Common myeloid progenitor, CD34-positive (primary cell): Measurements from ENCODE around the gene RASGEF1C.
A peak's percentile ranks its signal among the peaks of the same experiment; 100 is the strongest.

Experiments
- CTCF ChIA-PET: fragments of 350-600 bp; sonication (Branson Sonifier 250); formaldehyde crosslinking; loops from one replicate; lab custom pipeline; 2021; ENCODE audit warnings: antibody characterized with exemption; lab: Charles Lee
- POLR2A ChIA-PET: fragments of 350-600 bp; sonication (Branson Sonifier 250); formaldehyde crosslinking; loops from one replicate; lab custom pipeline; 2021; ENCODE audit warnings: antibody characterized with exemption; lab: Charles Lee
- DNase-seq, 3 donors: peaks; one replicate each; pipeline versions ENCODE4 v3.0.0 to v3.0.0-alpha.2; 2013
- H3K27ac ChIP-seq, 2 experiments: 1 replicate in 1 of 2; 2 replicates in 1 of 2; pipeline ENCODE4 v1.7.0; 2013; ENCODE audit warnings: inconsistent platforms in 2 of 2, low read length in 2 of 2, mild to moderate bottlenecking in 2 of 2, low read depth in 1 of 2, moderate library complexity in 1 of 2; ENCODE audit not compliant: severe bottlenecking in 2 of 2, insufficient read depth in 1 of 2, poor library complexity in 1 of 2
- H3K27me3 ChIP-seq, 5 experiments: replicated peaks in 2 of 5; 1 replicate in 3 of 5; 2 replicates in 2 of 5; pipeline versions ENCODE4 v1.6.1 to v1.7.0; 2013; ENCODE audit warnings: low read length in 4 of 5, mild to moderate bottlenecking in 2 of 5, moderate library complexity in 2 of 5, inconsistent platforms in 1 of 5; ENCODE audit not compliant: insufficient read depth in 5 of 5, control insufficient read depth in 4 of 5
- H3K36me3 ChIP-seq, 4 experiments: 1 replicate in 2 of 4; 2 replicates in 2 of 4; pipeline versions ENCODE4 v1.6.1 to v1.7.0; 2013; ENCODE audit warnings: low read length in 3 of 4, control low read depth in 1 of 4, mild to moderate bottlenecking in 1 of 4; ENCODE audit not compliant: control insufficient read depth in 4 of 4, insufficient read depth in 4 of 4
- H3K4me1 ChIP-seq, 4 experiments: 1 replicate in 3 of 4; 2 replicates in 1 of 4; pipeline versions ENCODE4 v1.6.1 to v1.7.1; 2013; ENCODE audit warnings: low read length in 3 of 4, mild to moderate bottlenecking in 3 of 4, control low read depth in 1 of 4, inconsistent platforms in 1 of 4, moderate library complexity in 1 of 4; ENCODE audit not compliant: control insufficient read depth in 4 of 4, insufficient read depth in 4 of 4; ENCODE audit errors: control extremely low read depth in 1 of 4
- H3K4me3 ChIP-seq, 7 experiments: 1 replicate in 4 of 7; 2 replicates in 3 of 7; pipeline versions ENCODE4 v1.5.1 to v1.7.0; 2013; ENCODE audit warnings: mild to moderate bottlenecking in 7 of 7, low read length in 6 of 7, moderate library complexity in 6 of 7, inconsistent platforms in 2 of 7, low read depth in 2 of 7, control low read depth in 1 of 7; ENCODE audit not compliant: insufficient read depth in 4 of 7, control insufficient read depth in 1 of 7; ENCODE audit errors: extremely low read depth in 1 of 7
- H3K9me3 ChIP-seq, 5 experiments: 1 replicate in 4 of 5; 2 replicates in 1 of 5; pipeline versions ENCODE4 v1.6.1 to v1.7.1; 2013; ENCODE audit warnings: low read length in 4 of 5, mild to moderate bottlenecking in 2 of 5, inconsistent platforms in 1 of 5, low read depth in 1 of 5, moderate library complexity in 1 of 5; ENCODE audit not compliant: control insufficient read depth in 4 of 5, insufficient read depth in 2 of 5; ENCODE audit errors: control extremely low read depth in 1 of 5
- WGBS: methylation state at CpG from one replicate; pipeline ENCODE4 v1.1.5; 2013; ENCODE audit not compliant: insufficient coverage; 5-methylcytosine and 5-hydroxymethylcytosine counted together

Gene RASGEF1C

DNA sequence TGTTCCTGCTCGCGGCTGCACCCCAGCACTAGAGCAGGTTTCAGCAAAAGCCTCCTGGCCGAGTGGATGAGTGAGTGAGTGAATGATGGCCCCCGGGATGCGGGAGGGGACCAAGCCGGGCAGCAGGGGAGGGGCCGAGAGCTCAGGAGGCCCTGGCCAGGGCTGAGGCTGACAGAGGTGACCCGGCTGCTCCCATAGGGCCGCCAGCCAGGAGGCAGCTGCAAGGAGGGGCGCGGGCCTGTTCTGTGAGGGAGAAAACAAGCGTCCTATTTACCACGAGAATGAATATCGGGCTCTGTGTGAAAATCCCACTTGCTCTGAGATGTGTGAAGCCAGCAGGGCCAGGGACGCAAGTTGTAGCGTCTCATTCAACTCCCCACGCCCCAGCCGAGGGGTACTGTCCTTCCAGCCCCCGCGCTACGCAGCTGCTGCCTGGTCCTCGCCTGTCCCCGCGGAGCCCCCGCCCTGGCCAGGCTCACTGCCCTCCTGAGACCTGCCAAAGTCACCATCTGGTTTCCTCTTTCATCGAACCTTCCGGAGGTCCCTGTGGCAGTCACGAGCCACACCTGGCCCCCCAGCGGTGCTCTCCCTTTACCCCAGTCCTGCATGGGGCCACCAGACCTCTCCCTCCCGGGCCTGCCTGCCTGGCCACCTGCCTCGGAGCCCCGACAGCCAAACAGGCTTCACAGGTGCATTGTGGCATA, 38.8 kb downstream of the RASGEF1C start:
- peaks cover 0 to 18% (median 0%) of the 10 kb centered on the region in 4 experiments for H3K4me1 ChIP-seq
- ChIA-PET POLR2A (no interaction called here), CTCF (no interaction called here)
- no peaks in the 10 kb centered on the region for H3K36me3 ChIP-seq
- 68% methylated on average over 30 of the region's 32 CpGs for WGBS
- H3K9me3 ChIP-seq = no peaks in the 10 kb centered on the region
- peak in 1 of 3 donors; percentile 14 for DNase-seq
- no peak overlapping the region for H3K27ac ChIP-seq
- H3K4me3 ChIP-seq = no peak overlapping the region
- H3K27me3 ChIP-seq = no peaks in the 10 kb centered on the region

DNA sequence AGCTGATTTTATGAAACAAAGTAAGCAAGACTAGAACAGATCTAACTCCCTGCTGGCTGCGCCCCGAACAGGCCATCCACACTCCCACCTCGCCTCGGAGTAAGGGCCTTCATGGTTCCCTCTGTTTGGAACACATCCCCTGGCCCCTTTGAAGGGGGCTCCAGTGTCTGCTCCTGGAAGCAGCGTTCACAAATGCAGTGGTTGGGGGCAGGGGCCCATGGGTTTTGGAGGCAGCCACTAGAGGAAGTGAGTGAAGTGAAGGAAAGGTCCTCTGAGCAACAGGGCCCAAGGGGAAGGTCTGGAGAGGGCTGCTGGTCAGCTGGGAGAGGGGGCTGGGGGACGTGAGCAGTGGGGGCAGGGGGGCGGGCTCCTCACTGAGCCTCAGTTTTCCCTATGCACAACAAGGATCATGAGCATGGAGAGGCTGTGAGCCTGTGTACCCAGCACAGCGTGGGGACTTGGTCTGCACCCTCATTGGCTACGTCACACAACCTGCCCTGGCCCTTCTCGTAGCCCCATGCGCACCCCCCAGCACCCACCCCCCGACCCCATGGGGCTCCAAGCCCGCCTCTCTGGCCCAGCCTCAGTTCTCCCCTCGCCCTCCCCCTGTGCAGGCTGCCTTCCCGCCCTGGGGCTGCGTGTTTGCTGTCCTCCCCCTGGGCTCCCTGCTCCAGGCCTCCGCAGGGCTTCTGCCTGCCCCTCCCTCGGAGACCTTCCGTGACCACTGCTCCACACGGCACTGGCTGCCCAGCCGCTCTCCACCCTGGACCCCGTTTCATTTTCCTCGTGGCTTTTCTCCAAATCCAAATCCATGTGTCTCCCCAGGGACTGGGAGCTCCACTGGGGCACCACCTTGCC, 39.5 kb downstream of the RASGEF1C start:
- Histone ChIP-seq H3K27me3 (no peaks in the 10 kb centered on the region), H3K36me3 (no peaks in the 10 kb centered on the region), H3K4me3 (no peak overlapping the region), H3K4me1 (peaks cover 0 to 18% (median 0%) of the 10 kb centered on the region in 4 experiments), H3K27ac (no peak overlapping the region), H3K9me3 (peaks cover 0 to 2% (median 0%) of the 10 kb centered on the region in 5 experiments)
- no peak for DNase-seq
- CTCF ChIA-PET = interaction anchor here (0.7 kb wide), 1 partner anchor 13 kb away, joined by 3 read pairs; no protein-coding TSS in a partner anchor
- 94% methylated on average over 14 of the region's 23 CpGs for WGBS
- POLR2A ChIA-PET = no interaction called here

DNA sequence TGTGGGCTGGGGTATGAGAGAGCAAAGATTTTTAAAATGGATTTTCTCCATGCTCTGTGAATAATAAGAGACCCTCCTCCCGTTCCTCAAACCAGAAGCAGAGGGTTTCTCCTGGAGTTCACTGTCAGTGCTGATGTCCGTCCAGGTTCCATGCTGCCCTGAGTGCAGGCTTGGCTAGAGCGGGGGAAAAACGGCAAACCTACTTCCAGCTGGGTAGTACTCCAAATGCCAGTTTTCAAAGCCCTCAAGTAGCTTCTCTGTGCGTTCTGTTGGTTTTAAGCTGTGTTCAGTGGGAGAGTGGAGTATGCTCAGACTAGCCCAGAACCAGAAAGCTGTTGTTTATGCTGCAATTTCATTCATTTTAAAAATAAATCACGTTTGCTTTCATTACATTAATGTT, 40.3 kb downstream of the RASGEF1C start:
- H3K4me1 ChIP-seq = peaks cover 0 to 18% (median 0%) of the 10 kb centered on the region in 4 experiments
- no peak for DNase-seq
- ChIA-PET POLR2A (no interaction called here), CTCF (interaction anchor here (0.7 kb wide), 1 partner anchor 14 kb away, joined by 3 read pairs; no protein-coding TSS in a partner anchor)
- H3K9me3 ChIP-seq = peaks cover 0 to 4% (median 2%) of the 10 kb centered on the region in 5 experiments
- 97% methylated on average over 4 of the region's 6 CpGs for WGBS
- no peaks in the 10 kb centered on the region for H3K27me3 ChIP-seq
- no peak overlapping the region for H3K4me3 ChIP-seq
- H3K27ac ChIP-seq = no peak overlapping the region
- no peaks in the 10 kb centered on the region for H3K36me3 ChIP-seq

DNA sequence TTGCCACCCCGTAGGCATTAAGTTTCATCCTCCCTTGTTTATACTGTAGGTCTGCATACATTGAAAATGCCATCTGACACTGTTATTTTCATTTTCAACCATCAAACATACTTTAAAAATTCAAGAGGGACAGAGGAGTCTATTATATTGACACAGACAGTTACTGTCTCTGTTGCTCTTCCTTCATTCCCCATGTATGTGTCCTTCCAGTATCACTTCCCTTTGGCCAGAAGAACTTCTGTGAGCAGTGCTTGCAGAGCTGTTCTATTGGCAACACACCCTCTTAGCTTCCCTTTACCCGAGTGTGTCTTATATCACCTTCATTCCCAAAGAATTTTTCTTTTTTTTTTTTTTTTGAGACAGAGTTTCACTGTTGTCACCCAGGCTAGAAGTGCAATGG, 42.8 kb downstream of the RASGEF1C start:
- Histone ChIP-seq H3K27me3 (no peaks in the 10 kb centered on the region), H3K36me3 (no peaks in the 10 kb centered on the region), H3K9me3 (peaks cover 0 to 7% (median 2%) of the 10 kb centered on the region in 5 experiments), H3K4me1 (peaks cover 0 to 19% (median 6%) of the 10 kb centered on the region in 4 experiments), H3K4me3 (no peak overlapping the region), H3K27ac (no peak overlapping the region)
- ChIA-PET CTCF (no interaction called here), POLR2A (interaction anchor here (0.7 kb wide), 1 partner anchor 8 kb away, joined by 4 read pairs; no protein-coding TSS in a partner anchor)
- DNase-seq = no peak
- WGBS = 89% methylated on average over 1 of the region's 2 CpGs

DNA sequence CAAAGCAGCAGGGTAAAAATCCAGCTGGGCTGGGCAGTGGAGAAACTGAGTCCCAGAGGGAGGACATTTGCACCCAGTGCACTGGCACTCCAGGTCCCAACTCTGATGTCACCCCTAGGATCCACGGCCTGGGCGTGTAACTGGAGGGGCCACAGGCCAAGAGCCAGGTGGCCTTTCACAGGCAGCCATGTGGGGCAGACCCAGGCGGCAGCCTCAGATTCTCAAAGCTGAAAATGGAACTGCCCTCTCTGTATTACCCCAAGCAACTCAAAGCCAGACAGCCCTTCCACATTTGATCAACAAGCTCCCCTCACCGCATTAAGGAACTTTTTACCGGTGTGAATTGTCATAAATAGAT, 46.7 kb downstream of the RASGEF1C start:
- Histone ChIP-seq H3K4me3 (no peak overlapping the region), H3K27ac (no peak overlapping the region), H3K4me1 (peaks cover 5 to 18% (median 13%) of the 10 kb centered on the region in 4 experiments), H3K36me3 (no peaks in the 10 kb centered on the region), H3K9me3 (peaks cover 0 to 7% (median 2%) of the 10 kb centered on the region in 5 experiments), H3K27me3 (no peaks in the 10 kb centered on the region)
- 85% methylated on average over 2 of the region's 5 CpGs for WGBS
- POLR2A ChIA-PET = no interaction called here
- CTCF ChIA-PET = no interaction called here
- DNase-seq = no peak

DNA sequence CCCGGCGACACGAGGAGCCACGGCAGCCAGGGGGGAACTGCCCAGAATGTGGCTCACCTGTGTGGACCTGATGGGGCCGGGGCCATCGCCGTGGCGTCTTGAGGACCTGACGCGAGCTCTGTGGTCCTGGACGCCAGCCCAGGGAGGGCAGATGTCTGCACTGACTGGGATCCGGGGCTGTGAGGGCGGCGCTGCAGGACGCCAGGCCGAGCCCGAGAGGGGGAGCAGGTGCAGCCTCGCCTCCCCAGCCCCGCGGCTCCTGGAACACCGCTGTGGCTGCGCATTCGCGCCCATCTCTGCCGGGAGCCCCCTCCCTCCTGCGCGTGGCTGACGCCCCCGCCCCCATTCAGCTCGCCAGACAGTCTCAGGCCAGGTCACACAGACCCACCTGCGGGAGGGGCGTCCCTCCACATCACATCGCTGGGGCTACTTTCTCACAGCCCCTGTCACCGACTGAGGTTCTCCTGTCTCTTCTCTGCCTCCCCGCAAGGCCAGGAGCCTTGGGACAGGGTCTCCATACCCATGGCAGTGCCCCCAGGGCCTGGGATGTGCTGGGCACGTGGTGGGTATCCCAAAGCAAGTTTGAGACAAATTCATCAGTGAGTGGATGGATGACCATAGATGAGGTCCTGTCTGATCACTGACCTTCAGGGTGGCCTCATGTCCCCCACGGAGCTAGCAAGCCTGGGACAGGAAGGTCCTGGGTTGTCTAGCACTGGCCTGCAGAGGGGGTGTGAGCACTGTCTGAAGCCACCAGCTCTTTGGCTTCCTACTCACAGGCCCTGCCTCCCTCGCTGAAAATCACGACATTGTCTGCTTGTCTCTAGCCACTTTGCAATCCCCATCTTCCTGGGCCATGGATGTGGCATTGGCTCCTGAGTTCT, 47.3 kb downstream of the RASGEF1C start:
- ChIA-PET POLR2A (no interaction called here), CTCF (no interaction called here)
- Histone ChIP-seq H3K27ac (no peak overlapping the region), H3K36me3 (no peaks in the 10 kb centered on the region), H3K9me3 (peaks cover 0 to 7% (median 2%) of the 10 kb centered on the region in 5 experiments), H3K4me1 (peaks cover 5 to 18% (median 13%) of the 10 kb centered on the region in 4 experiments), H3K27me3 (no peaks in the 10 kb centered on the region), H3K4me3 (peak overlapping the region in 2 of 7 experiments; percentile 36 to 57)
- WGBS = 68% methylated on average over 35 of the region's 39 CpGs
- DNase-seq = peak in 2 of 3 donors; percentile 19
